GM12873 (cell line): ENCODE results near the gene LY6G6D.

ENCODE experiments used
- TF ChIP-seq, protein P1 (sequence below): IDR thresholded peaks from 2 replicates; pipeline ENCODE4 v1.5.1; 2012; ENCODE audit warnings: low read depth, mild to moderate bottlenecking, moderate library complexity, low read length, control low read depth; ENCODE audit not compliant: insufficient read depth; ENCODE audit errors: missing control alignments

LY6G6D gene

DNA sequence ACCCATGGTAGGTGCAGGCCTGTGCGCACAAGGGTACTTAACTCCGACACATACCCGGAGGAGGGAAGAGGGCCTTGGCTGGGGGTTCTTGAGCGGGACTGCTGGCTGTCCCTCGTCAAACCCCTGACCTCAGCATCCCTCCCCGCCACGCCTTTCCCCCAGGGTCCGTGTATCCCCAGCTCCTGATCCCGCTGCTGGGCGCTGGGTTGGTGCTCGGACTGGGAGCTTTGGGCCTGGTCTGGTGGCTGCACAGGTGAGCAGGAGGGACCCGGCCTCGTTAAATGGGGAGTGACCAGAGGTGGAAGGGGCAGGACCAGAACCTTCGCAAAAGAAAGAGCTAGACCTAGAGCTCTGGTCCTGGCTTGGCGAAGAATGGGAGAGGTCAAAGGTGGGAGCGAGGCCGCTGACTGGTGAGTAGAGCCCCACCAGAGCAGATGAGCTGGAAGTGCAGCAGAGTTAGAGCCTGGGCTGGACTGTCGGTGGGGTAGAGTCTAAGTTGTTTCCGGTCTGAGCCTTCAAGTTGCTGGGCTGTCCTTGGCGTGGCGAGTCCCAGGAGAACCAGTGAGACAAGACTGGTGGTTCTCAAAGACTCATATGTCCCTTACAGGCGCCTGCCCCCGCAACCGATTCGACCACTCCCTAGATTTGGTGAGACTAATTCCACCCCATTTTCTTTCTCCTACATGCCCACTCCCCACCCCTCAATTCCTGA, 9.0 kb downstream of the LY6G6D start:
- TF ChIP-seq, protein P1, sequence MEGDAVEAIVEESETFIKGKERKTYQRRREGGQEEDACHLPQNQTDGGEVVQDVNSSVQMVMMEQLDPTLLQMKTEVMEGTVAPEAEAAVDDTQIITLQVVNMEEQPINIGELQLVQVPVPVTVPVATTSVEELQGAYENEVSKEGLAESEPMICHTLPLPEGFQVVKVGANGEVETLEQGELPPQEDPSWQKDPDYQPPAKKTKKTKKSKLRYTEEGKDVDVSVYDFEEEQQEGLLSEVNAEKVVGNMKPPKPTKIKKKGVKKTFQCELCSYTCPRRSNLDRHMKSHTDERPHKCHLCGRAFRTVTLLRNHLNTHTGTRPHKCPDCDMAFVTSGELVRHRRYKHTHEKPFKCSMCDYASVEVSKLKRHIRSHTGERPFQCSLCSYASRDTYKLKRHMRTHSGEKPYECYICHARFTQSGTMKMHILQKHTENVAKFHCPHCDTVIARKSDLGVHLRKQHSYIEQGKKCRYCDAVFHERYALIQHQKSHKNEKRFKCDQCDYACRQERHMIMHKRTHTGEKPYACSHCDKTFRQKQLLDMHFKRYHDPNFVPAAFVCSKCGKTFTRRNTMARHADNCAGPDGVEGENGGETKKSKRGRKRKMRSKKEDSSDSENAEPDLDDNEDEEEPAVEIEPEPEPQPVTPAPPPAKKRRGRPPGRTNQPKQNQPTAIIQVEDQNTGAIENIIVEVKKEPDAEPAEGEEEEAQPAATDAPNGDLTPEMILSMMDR: no peak

DNA sequence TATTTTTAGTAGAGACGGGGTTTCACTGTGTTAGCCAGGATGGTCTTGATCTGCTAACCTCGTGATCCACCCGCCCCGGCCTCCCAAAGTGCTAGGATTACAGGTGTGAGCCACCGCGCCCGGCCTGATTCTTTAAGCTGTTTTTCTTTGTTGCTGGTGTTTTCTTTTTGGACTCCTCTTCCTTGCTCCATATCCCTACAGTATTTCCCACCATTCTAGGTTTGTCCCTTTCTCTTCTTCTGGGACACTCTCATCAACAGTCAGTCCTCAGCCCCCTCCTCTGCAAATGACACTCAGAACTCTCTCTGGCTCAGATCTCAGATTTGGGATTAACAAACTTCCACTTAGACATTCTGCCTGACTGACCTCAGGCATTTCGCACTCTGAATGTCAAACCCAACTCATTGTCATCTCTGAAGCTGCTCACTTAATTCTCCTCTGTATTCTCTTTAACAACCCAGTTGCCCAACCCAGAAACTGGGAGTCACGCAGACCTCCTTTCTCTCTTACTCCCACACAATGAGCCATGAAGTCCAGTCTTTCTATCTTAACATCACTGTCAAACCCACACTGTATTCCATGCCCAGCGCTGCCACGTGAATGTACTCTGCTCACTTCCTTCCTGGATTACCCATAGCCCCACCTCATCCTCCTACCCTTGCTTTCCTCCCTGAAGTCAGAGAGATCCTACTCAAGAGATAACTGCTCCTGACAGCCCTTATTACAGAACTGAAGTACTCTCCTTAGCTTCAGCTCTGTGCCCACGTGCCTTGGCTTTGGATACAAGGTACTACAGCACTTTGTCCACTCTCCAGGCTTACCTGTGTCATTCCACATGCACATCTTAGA, 10.6 kb downstream of the LY6G6D start:
- TF ChIP-seq, protein P1: no peak

DNA sequence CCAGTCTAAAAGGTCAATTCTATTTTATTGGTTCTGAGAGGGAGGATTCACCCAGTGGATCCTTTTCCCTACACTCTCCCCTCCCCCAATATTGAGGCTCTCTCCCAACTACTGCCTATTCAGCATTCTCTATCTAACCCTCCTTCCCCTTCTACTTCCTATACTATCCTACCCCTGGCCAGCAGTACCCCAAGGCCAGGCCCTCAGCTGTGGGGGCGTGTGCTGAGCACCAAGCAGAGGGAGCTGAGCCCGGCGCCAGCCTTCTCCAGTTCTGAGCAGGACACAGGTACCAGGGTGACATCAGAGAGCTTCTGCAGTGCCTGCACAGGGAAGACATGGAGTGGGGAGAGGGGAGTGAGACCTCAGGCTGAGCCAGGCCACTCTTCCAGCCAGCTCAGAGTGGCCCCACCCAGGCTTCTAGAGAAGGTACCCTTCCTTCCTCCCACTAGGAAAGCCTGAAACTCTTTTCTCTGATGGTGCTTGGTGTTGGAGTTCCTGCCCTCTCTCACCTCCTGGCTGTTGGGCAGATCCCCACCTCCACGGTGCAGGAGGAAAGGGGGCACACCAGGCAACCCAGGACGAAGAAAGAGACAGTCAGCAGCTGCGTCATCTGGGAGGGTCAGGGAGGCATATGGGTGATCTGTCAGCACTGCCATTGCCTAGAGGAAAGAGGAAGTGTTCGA, 12.0 kb downstream of the LY6G6D start:
- TF ChIP-seq, protein P1: no peak

DNA sequence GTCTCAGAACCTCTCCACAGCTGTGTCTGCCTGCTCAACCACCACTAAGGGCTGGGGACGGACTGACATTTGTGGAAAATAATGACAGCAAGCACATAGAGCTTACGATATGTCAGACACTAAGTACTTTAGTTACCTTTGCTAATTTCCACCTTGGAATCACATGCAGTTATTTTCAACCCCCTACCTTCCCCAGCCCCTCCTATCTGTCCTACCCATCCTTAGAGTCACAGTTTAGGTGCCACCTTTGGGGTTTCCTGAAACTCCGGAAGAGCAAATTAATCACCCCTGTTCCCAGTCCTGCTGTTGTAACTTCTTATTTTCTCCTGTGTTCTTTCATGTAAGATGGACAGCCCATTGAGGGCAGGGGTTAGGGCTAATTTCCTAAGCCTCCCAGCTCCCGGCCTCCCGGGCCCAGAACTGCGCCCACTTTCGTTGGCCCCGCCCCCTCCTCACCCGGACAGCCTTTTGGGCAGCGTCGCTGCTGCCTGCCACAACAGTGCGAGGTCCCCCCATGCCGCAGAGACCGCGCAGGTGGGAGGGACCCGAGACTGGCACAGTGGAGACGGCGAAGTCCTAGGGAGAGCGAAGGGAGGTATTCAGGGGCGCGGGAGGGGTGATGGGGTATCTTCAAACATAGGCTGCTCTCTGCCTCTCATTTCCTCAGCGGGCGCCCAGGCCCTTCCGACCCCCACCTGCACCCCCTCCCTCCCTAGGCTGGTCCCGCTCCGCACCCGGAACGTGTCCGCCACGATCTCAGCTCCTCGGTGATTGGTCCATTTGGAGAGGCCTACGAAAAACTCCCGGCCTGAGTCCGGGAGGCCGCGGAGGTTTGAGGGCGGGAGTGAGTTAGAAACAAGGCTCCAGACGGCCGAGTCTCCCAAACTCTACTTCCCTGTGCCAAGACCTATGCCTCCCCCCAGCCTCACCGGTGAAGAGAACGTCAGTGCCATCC, 12.8 kb downstream of the LY6G6D start:
- TF ChIP-seq, protein P1: no peak

DNA sequence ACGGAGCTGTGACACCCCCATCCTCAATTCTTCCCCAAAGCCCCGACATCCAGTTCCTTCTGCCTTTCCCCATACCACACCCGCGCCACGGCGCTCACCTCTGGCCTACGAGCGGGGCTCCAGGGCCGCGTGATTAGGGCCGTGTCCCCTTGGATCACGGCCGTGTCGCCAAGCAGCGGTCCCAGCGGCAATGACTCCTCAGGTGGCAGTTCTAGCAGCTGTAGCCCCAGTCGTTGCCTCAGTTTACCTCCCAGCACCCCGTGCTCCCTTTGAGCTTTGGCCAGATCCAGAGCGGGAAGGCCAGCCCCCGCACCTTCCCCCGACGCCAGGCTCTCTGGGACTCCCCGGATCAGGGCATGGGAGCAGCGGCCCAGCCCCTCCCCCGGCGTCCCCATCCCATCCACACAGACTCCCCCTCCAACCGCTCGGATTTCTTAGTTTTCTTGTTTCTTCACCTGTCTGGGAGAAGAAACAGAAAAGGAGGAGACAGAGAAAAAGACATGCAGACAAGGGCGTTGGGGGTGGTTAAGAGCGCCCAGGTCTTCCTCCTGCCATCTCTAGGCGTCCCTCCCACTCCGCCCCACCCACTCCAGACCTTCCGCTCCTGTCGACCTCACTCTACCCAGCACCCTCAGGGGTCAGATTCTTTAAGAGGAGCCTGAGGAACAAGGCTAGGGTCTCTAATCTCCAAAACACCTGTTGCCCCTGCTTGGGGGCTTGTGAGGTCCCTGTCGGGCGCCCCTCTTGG, 13.8 kb downstream of the LY6G6D start, which contains the start of gene DDAH2:
TSS of gene DDAH2 (minus strand) at position 533 of the 748 bp plus-strand sequence. CDS start at position 395, 138 bp downstream.
- TF ChIP-seq, protein P1: peak; percentile 76

DNA sequence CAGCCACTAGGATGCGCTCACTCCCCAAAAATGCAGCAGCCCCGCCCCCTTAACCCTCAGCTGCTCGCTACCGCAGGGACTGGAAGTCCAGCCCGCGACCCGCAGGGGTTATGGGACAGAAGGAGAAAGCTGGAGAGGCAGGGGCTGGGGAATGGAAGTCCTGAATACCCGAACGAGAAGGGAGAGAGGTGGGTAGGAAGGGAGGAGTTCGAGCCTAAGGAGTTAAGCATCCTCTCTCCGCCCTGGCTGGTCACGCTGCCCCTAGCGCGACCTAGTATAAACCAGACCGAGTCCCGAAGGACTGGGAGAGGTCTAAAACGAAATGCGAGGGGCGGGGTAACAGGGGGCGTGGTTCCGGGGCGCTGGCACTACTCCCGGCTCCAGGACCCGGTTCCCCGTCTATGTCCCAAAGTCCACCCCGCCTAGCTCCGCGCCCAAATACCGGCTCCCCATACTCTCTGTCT, 14.4 kb downstream of the LY6G6D start:
- TF ChIP-seq, protein P1: no peak
